HL-60 (cell line): ENCODE data around the gene PRDM16.

ENCODE experiments used
- POLR2AphosphoS5 ChIP-seq: IDR thresholded peaks from 2 replicates; pipeline ENCODE4 v1.6.1; 2012; ENCODE audit warnings: low read depth
- TF ChIP-seq, protein P1 (sequence below): IDR thresholded peaks from one replicate; pipeline ENCODE4 v1.5.1; 2011; ENCODE audit warnings: low read length, control low read depth, inconsistent platforms; ENCODE audit not compliant: insufficient read depth
- TF ChIP-seq, protein P2 (sequence below): IDR thresholded peaks from 2 replicates; pipeline ENCODE4 v1.6.1; 2012; ENCODE audit warnings: low read depth; ENCODE audit not compliant: insufficient replicate concordance

DNA sequence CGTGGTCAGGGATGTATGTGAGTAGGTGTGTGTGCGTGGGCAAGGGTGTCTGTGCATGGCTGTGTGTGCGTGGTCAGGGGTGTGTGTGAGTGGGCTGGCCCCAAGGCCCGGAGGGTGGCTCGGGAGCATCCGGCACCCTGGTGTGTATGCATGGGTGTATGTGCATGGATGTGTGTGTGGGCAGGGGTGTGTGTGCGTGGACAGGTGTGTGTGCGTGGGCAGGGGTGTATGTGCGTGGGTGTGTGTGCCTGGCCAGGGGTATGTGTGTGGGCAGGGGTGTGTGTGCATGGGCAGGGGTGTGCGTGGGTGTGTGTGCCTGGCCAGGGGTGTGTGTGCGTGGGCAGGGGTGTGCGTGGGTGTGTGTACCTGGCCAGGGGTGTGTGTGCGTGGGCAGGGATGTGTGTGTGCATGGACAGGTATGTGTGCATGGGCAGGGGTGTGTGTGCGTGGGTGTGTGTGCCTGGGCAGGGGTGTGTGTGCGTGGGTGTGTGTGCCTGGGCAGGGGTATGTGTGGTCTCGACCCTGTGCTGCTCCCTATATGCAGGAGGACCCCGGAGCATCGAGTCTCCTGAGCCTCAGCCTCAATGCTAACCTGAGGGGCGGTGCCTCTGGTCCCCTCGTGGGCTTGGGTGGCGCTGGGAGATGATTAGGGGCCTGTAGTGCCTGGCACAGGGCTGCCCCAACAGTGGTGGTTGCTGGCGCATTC is 401.8 kb downstream of the PRDM16 start:
- TF ChIP-seq, protein P1, sequence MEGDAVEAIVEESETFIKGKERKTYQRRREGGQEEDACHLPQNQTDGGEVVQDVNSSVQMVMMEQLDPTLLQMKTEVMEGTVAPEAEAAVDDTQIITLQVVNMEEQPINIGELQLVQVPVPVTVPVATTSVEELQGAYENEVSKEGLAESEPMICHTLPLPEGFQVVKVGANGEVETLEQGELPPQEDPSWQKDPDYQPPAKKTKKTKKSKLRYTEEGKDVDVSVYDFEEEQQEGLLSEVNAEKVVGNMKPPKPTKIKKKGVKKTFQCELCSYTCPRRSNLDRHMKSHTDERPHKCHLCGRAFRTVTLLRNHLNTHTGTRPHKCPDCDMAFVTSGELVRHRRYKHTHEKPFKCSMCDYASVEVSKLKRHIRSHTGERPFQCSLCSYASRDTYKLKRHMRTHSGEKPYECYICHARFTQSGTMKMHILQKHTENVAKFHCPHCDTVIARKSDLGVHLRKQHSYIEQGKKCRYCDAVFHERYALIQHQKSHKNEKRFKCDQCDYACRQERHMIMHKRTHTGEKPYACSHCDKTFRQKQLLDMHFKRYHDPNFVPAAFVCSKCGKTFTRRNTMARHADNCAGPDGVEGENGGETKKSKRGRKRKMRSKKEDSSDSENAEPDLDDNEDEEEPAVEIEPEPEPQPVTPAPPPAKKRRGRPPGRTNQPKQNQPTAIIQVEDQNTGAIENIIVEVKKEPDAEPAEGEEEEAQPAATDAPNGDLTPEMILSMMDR: no peak
- TF ChIP-seq, protein P2, sequence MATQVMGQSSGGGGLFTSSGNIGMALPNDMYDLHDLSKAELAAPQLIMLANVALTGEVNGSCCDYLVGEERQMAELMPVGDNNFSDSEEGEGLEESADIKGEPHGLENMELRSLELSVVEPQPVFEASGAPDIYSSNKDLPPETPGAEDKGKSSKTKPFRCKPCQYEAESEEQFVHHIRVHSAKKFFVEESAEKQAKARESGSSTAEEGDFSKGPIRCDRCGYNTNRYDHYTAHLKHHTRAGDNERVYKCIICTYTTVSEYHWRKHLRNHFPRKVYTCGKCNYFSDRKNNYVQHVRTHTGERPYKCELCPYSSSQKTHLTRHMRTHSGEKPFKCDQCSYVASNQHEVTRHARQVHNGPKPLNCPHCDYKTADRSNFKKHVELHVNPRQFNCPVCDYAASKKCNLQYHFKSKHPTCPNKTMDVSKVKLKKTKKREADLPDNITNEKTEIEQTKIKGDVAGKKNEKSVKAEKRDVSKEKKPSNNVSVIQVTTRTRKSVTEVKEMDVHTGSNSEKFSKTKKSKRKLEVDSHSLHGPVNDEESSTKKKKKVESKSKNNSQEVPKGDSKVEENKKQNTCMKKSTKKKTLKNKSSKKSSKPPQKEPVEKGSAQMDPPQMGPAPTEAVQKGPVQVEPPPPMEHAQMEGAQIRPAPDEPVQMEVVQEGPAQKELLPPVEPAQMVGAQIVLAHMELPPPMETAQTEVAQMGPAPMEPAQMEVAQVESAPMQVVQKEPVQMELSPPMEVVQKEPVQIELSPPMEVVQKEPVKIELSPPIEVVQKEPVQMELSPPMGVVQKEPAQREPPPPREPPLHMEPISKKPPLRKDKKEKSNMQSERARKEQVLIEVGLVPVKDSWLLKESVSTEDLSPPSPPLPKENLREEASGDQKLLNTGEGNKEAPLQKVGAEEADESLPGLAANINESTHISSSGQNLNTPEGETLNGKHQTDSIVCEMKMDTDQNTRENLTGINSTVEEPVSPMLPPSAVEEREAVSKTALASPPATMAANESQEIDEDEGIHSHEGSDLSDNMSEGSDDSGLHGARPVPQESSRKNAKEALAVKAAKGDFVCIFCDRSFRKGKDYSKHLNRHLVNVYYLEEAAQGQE: no peak
- no peak for TF ChIP-seq POLR2AphosphoS5
